Trophoblast cell (in vitro differentiated cells and primary cell): ENCODE measurements around the gene TFF1.

Experiments used
- DNase-seq, 2 donors: peaks; one replicate each; pipeline ENCODE4 v3.0.0-alpha.2; 2016
- H2AFZ ChIP-seq: 2 replicates; pipeline ENCODE4 v1.6.1; 2013; ENCODE audit warnings: low read length, moderate library complexity, mild to moderate bottlenecking; ENCODE audit not compliant: insufficient read depth, poor library complexity
- H2AK5ac ChIP-seq: 2 replicates; pipeline ENCODE4 v1.6.1; 2013; ENCODE audit warnings: mild to moderate bottlenecking, low read length
- H2BK120ac ChIP-seq: 2 replicates; pipeline ENCODE4 v1.6.1; 2013; ENCODE audit warnings: low read length, mild to moderate bottlenecking, moderate library complexity; ENCODE audit not compliant: insufficient read depth, poor library complexity
- H2BK12ac ChIP-seq: 2 replicates; pipeline ENCODE4 v1.6.1; 2013; ENCODE audit warnings: mild to moderate bottlenecking, low read length, moderate library complexity
- H2BK5ac ChIP-seq: 2 replicates; pipeline ENCODE4 v1.6.1; 2013; ENCODE audit warnings: low read length, low read depth, moderate library complexity, mild to moderate bottlenecking; ENCODE audit not compliant: poor library complexity
- H3K14ac ChIP-seq: 2 replicates; pipeline ENCODE4 v1.6.1; 2013; ENCODE audit warnings: mild to moderate bottlenecking, low read length
- H3K18ac ChIP-seq: 2 replicates; pipeline ENCODE4 v1.6.1; 2013; ENCODE audit warnings: mild to moderate bottlenecking, low read length
- H3K23ac ChIP-seq: 2 replicates; pipeline ENCODE4 v1.6.1; 2013; ENCODE audit warnings: low read length
- H3K27ac ChIP-seq: 2 replicates; pipeline ENCODE4 v1.5.1; 2013; ENCODE audit warnings: low read depth, mild to moderate bottlenecking, inconsistent platforms, low read length, moderate library complexity
- H3K27me3 ChIP-seq: 2 replicates; pipeline ENCODE4 v1.6.1; 2013; ENCODE audit warnings: inconsistent platforms, mild to moderate bottlenecking, low read length, moderate library complexity; ENCODE audit not compliant: insufficient read depth
- H3K36me3 ChIP-seq, 2 experiments: 1 replicate in 1 of 2; 2 replicates in 1 of 2; pipeline ENCODE4 v1.6.1; 2013; ENCODE audit warnings: low read length in 2 of 2, mild to moderate bottlenecking in 2 of 2, moderate library complexity in 1 of 2; ENCODE audit not compliant: insufficient read depth in 2 of 2, control insufficient read depth in 1 of 2
- H3K4ac ChIP-seq: 2 replicates; pipeline ENCODE4 v1.6.1; 2013; ENCODE audit warnings: low read depth, mild to moderate bottlenecking, low read length, moderate library complexity
- H3K4me1 ChIP-seq, 2 experiments: 1 replicate in 1 of 2; 2 replicates in 1 of 2; pipeline ENCODE4 v1.6.1; 2013; ENCODE audit warnings: low read length in 2 of 2, mild to moderate bottlenecking in 2 of 2, moderate library complexity in 1 of 2; ENCODE audit not compliant: insufficient read depth in 2 of 2, control insufficient read depth in 1 of 2
- H3K4me2 ChIP-seq: 2 replicates; pipeline ENCODE4 v1.6.1; 2013; ENCODE audit warnings: inconsistent platforms, mild to moderate bottlenecking, low read length, moderate library complexity
- H3K4me3 ChIP-seq: 2 replicates; pipeline ENCODE4 v1.5.1; 2013; ENCODE audit warnings: mild to moderate bottlenecking, low read depth, low read length, inconsistent platforms
- H3K79me1 ChIP-seq: one replicate; pipeline ENCODE4 v1.6.1; 2013; ENCODE audit warnings: low read length
- H3K79me2 ChIP-seq: 2 replicates; pipeline ENCODE4 v1.6.1; 2013; ENCODE audit warnings: low read length, mild to moderate bottlenecking; ENCODE audit not compliant: control insufficient read depth, insufficient read depth, poor library complexity
- H3K9ac ChIP-seq: 2 replicates; pipeline ENCODE4 v1.6.1; 2013; ENCODE audit warnings: mild to moderate bottlenecking, low read length
- H3K9me3 ChIP-seq: 2 replicates; pipeline ENCODE4 v1.6.1; 2013; ENCODE audit warnings: low read depth, mild to moderate bottlenecking, control low read depth, inconsistent platforms, low read length; ENCODE audit not compliant: insufficient read depth
- H4K12ac ChIP-seq: 2 replicates; pipeline ENCODE4 v1.6.1; 2013; ENCODE audit warnings: low read depth, mild to moderate bottlenecking, low read length, moderate library complexity
- H4K8ac ChIP-seq: 2 replicates; pipeline ENCODE4 v1.6.1; 2013; ENCODE audit warnings: low read depth, mild to moderate bottlenecking, low read length, moderate library complexity
- H4K91ac ChIP-seq: one replicate; pipeline ENCODE4 v1.6.1; 2013; ENCODE audit warnings: low read depth, mild to moderate bottlenecking, low read length, moderate library complexity
- WGBS: extraction: QIAGEN DNeasy Blood & Tissue Kit; methylation state at CpG from one replicate; pipeline ENCODE4 v1.1.7; 2013; ENCODE audit warnings: missing lambda C conversion rate; ENCODE audit not compliant: insufficient read length, insufficient coverage; ENCODE audit errors: extremely low coverage; 5-methylcytosine and 5-hydroxymethylcytosine counted together

Gene TFF1

DNA sequence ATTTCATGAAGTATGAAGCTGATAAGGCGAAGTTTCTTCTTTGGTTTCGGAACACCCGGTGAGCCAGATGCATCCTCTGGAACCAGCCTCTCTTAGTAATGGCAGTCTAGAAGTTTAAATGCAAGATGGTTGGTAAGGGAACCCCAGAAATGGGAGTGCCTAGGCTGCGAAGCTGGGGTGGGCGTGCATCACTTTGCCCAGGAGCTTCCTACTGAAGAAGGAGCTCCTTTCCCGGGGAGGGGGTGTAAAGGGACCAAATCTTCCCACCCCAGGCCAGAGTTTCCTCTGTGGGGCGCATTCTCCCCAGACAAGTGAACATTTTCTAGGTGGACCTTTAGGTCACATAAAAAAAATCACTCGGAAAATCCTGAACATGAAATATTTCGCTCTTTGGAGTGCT is 19.9 kb downstream of the TFF1 start:
- H3K9me3 ChIP-seq, result no peaks in the 10 kb centered on the region
- H3K4me1 ChIP-seq, result no peaks in the 10 kb centered on the region
- no CpG with 5 or more reads among the region's 9 CpGs for WGBS
- no peak overlapping the region for H4K8ac ChIP-seq
- no peak for DNase-seq
- H4K91ac ChIP-seq, result no peak overlapping the region
- H2AK5ac ChIP-seq, result no peak overlapping the region
- H3K79me1 ChIP-seq, result no peaks in the 10 kb centered on the region
- no peak overlapping the region for H3K27ac ChIP-seq
- no peak overlapping the region for H2BK5ac ChIP-seq
- H2BK12ac ChIP-seq, result no peak overlapping the region
- H3K23ac ChIP-seq, result no peak overlapping the region
- H4K12ac ChIP-seq, result no peak overlapping the region
- H3K4me3 ChIP-seq, result no peak overlapping the region
- H3K14ac ChIP-seq, result no peak overlapping the region
- no peak overlapping the region for H3K4me2 ChIP-seq
- H3K4ac ChIP-seq, result no peak overlapping the region
- no peaks in the 10 kb centered on the region for H3K79me2 ChIP-seq
- no peak overlapping the region for H3K18ac ChIP-seq
- no peak overlapping the region for H3K9ac ChIP-seq
- H2AFZ ChIP-seq, result no peak overlapping the region
- no peaks in the 10 kb centered on the region for H3K27me3 ChIP-seq
- no peak overlapping the region for H2BK120ac ChIP-seq
- no peaks in the 10 kb centered on the region for H3K36me3 ChIP-seq

DNA sequence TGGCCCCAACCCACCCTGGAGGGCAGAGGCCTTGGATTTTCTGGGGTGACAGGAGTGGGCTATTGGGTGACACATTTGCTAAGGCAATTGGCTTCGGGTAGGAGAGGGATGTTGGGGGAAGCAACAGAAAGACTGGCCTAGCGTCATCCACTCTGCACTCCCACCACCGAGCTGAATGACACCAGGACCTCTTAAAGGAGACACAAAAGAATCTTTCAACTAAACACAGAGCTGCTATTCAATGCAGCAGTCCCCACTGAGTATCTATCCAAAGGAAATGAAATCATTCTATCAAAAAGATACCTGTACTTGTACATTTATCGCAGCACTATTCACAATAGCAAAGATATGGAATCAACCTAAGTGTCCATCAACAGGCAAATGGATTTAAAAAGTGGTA is 21.7 kb downstream of the TFF1 start:
- Histone ChIP-seq H3K79me2 (no peaks in the 10 kb centered on the region), H3K36me3 (no peaks in the 10 kb centered on the region), H3K9ac (peak overlapping the region; percentile 2), H3K14ac (no peak overlapping the region), H3K4me3 (no peak overlapping the region), H3K9me3 (no peaks in the 10 kb centered on the region), H3K4me1 (no peaks in the 10 kb centered on the region), H4K12ac (no peak overlapping the region), H4K8ac (no peak overlapping the region), H2BK5ac (no peak overlapping the region), H2AK5ac (no peak overlapping the region), H3K79me1 (no peaks in the 10 kb centered on the region), H3K23ac (no peak overlapping the region), H3K27me3 (no peaks in the 10 kb centered on the region), H2BK120ac (no peak overlapping the region), H3K18ac (no peak overlapping the region), H3K27ac (no peak overlapping the region), H2BK12ac (no peak overlapping the region), H4K91ac (no peak overlapping the region), H3K4me2 (no peak overlapping the region), H3K4ac (no peak overlapping the region), H2AFZ (no peak overlapping the region)
- no peak for DNase-seq
- no CpG with 5 or more reads among the region's 4 CpGs for WGBS

DNA sequence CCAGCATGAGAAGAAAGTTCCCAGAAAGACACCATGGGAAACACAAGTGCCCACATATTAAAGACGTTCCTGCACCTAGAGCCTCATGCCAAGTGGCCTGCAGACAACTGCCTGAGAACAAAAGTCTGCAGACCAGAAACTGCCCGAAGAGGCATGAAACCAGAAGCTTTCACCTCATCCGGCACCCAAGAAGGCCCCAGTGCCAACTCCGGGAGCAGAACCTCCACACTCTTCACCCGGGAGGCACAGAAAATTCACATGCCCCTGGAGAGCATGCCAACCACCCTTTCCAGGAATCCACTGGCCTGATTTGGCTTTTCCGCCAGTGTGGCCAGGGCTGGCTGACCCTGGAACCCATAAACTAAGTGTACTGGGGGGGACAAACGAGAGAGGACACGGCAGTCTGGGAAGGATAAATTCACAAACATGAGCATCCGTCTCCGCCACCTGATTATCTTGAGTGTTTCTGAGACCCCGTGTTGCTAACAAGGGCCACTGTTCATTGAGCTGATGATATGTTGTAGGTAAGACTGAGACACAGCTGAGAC is 22.3 kb downstream of the TFF1 start:
- Histone ChIP-seq H2BK5ac (no peak overlapping the region), H2AFZ (no peak overlapping the region), H3K14ac (no peak overlapping the region), H2BK120ac (no peak overlapping the region), H3K36me3 (no peaks in the 10 kb centered on the region), H3K9ac (peak overlapping the region; percentile 2), H3K79me1 (no peaks in the 10 kb centered on the region), H2BK12ac (no peak overlapping the region), H3K23ac (no peak overlapping the region), H2AK5ac (no peak overlapping the region), H4K91ac (no peak overlapping the region), H3K18ac (no peak overlapping the region), H3K4me3 (no peak overlapping the region), H4K12ac (no peak overlapping the region), H3K9me3 (no peaks in the 10 kb centered on the region), H3K4me1 (no peaks in the 10 kb centered on the region), H3K79me2 (no peaks in the 10 kb centered on the region), H3K4ac (no peak overlapping the region), H4K8ac (no peak overlapping the region), H3K27ac (no peak overlapping the region), H3K27me3 (no peaks in the 10 kb centered on the region), H3K4me2 (no peak overlapping the region)
- no peak for DNase-seq
- no CpG with 5 or more reads among the region's 11 CpGs for WGBS

DNA sequence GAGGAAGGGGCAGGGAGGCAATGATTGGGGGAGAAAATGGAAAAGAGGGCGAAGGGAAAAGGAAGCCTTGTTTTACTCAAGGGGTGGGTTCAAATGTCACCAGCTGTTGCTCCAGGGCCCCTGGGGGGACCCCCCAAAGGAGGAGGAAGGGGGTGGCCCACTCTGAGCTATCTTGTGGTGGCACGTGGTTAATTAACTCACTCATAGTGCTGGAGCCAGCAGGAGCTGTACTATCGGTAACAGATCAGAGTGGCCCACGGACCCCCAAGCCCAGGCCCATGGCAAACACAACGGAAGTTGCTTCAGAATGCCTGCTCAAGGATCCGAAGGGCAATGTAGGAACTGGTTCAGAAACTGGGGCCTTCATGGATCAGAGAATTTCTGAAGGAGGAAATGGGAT is 22.8 kb downstream of the TFF1 start:
- H2BK12ac ChIP-seq, result no peak overlapping the region
- no peak overlapping the region for H3K4me3 ChIP-seq
- no peak overlapping the region for H3K23ac ChIP-seq
- H3K27me3 ChIP-seq, result no peaks in the 10 kb centered on the region
- no peaks in the 10 kb centered on the region for H3K36me3 ChIP-seq
- H3K4ac ChIP-seq, result no peak overlapping the region
- no peak overlapping the region for H3K27ac ChIP-seq
- no peak for DNase-seq
- H2AFZ ChIP-seq, result no peak overlapping the region
- H3K9me3 ChIP-seq, result no peaks in the 10 kb centered on the region
- no peak overlapping the region for H4K91ac ChIP-seq
- no peak overlapping the region for H2BK5ac ChIP-seq
- no peaks in the 10 kb centered on the region for H3K79me2 ChIP-seq
- no peak overlapping the region for H4K12ac ChIP-seq
- H2BK120ac ChIP-seq, result no peak overlapping the region
- WGBS, result no CpG with 5 or more reads among the region's 6 CpGs
- H3K14ac ChIP-seq, result no peak overlapping the region
- H3K4me1 ChIP-seq, result no peaks in the 10 kb centered on the region
- H3K18ac ChIP-seq, result no peak overlapping the region
- no peak overlapping the region for H3K4me2 ChIP-seq
- H2AK5ac ChIP-seq, result no peak overlapping the region
- H3K9ac ChIP-seq, result no peak overlapping the region
- no peaks in the 10 kb centered on the region for H3K79me1 ChIP-seq
- no peak overlapping the region for H4K8ac ChIP-seq
